Measurements from ENCODE around the gene ERCC6L2. TPM values are rescaled to one million over a fixed set of nuclear protein-coding genes. Genes with fewer than 3 reads are reported as not detected.

ERCC6L2 gene
- total and polyA plus RNA-seq, 9 of the 15 experiments (the other 6 are each of a cell fraction or from before 2014, with no cell fraction given) = 7.8 to 42.8 (median 23.6) TPM

DNA sequence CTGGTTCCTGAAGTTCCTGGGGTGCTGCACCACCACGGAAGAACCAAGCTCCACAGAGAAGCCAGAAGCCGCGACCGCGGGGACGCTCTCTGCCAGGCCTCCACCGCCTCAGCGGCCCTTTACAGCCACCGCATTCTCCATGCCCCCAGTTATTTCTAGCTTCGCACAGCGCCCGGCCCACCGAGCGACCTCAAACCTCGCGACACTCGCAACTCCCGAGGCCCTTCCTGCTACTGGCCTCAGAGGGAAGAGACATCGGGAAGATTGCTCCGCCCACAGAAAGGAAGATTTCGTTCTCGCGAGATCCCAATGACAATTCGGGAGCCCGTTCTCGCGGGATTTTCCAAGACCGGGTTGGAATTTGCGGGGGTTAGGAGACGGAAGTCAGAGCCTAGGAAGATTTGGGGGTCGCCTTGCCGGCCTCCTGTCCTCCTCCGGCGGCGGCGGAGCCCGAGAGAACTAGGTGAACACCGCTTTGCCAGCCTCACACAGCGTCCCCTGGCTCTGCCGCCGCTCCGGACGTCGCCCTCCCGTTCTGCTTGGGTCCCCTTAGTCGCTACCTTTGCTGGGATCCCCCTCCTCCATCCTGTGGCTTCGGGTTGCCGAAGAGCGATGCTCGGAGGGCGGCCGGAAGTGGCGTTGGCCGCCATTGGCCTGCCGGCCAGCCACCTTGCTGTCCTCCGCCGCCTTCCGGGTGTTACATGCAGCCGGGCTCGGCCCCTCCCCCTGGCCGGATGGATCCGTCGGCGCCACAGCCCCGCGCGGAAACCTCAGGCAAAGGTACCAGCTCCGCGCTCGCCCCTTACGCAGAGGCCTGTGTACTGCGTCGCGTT is at the start of gene ERCC6L2 (continued):
- TF ChIP-seq, protein P1, sequence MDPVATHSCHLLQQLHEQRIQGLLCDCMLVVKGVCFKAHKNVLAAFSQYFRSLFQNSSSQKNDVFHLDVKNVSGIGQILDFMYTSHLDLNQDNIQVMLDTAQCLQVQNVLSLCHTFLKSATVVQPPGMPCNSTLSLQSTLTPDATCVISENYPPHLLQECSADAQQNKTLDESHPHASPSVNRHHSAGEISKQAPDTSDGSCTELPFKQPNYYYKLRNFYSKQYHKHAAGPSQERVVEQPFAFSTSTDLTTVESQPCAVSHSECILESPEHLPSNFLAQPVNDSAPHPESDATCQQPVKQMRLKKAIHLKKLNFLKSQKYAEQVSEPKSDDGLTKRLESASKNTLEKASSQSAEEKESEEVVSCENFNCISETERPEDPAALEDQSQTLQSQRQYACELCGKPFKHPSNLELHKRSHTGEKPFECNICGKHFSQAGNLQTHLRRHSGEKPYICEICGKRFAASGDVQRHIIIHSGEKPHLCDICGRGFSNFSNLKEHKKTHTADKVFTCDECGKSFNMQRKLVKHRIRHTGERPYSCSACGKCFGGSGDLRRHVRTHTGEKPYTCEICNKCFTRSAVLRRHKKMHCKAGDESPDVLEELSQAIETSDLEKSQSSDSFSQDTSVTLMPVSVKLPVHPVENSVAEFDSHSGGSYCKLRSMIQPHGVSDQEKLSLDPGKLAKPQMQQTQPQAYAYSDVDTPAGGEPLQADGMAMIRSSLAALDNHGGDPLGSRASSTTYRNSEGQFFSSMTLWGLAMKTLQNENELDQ (CRISPR knock-in tag; IDR thresholded peaks at IDR 0.05; ENCODE audit: borderline replicate concordance) = no peak
- TF ChIP-seq, protein P2, sequence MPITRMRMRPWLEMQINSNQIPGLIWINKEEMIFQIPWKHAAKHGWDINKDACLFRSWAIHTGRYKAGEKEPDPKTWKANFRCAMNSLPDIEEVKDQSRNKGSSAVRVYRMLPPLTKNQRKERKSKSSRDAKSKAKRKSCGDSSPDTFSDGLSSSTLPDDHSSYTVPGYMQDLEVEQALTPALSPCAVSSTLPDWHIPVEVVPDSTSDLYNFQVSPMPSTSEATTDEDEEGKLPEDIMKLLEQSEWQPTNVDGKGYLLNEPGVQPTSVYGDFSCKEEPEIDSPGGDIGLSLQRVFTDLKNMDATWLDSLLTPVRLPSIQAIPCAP (CRISPR knock-in tag; IDR thresholded peaks at IDR 0.05; ENCODE audit: borderline replicate concordance) = no peak
- TF ChIP-seq, protein P3, sequence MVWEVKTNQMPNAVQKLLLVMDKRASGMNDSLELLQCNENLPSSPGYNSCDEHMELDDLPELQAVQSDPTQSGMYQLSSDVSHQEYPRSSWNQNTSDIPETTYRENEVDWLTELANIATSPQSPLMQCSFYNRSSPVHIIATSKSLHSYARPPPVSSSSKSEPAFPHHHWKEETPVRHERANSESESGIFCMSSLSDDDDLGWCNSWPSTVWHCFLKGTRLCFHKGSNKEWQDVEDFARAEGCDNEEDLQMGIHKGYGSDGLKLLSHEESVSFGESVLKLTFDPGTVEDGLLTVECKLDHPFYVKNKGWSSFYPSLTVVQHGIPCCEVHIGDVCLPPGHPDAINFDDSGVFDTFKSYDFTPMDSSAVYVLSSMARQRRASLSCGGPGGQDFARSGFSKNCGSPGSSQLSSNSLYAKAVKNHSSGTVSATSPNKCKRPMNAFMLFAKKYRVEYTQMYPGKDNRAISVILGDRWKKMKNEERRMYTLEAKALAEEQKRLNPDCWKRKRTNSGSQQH (CRISPR knock-in tag; IDR thresholded peaks at IDR 0.05) = no peak
- TF ChIP-seq CXXC5 (CRISPR knock-in tag; IDR thresholded peaks at IDR 0.05) = peak; percentile 89
- TF ChIP-seq ZFP30 (CRISPR knock-in tag; IDR thresholded peaks at IDR 0.05; ENCODE audit: borderline replicate concordance) = no peak
- TF ChIP-seq KAT7 (CRISPR knock-in tag; IDR thresholded peaks at IDR 0.05; ENCODE audit: borderline replicate concordance) = peak; percentile 68
- no peak for TF ChIP-seq HSF4 (CRISPR knock-in tag; IDR thresholded peaks at IDR 0.05; ENCODE audit: borderline replicate concordance)
- no peak; the same call in none of the 2 replicates for TF ChIP-seq RB1 (IDR thresholded peaks at IDR 0.05; ENCODE audit: low read depth)
- TF ChIP-seq GABPB1 (CRISPR knock-in tag; IDR thresholded peaks at IDR 0.05) = peak; percentile 99
- no peak for TF ChIP-seq ZC3H11A (IDR thresholded peaks at IDR 0.05; ENCODE audit: low read depth, low read length)
- TF ChIP-seq, protein P4, sequence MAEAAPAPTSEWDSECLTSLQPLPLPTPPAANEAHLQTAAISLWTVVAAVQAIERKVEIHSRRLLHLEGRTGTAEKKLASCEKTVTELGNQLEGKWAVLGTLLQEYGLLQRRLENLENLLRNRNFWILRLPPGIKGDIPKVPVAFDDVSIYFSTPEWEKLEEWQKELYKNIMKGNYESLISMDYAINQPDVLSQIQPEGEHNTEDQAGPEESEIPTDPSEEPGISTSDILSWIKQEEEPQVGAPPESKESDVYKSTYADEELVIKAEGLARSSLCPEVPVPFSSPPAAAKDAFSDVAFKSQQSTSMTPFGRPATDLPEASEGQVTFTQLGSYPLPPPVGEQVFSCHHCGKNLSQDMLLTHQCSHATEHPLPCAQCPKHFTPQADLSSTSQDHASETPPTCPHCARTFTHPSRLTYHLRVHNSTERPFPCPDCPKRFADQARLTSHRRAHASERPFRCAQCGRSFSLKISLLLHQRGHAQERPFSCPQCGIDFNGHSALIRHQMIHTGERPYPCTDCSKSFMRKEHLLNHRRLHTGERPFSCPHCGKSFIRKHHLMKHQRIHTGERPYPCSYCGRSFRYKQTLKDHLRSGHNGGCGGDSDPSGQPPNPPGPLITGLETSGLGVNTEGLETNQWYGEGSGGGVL (CRISPR knock-in tag; IDR thresholded peaks at IDR 0.05) = no peak
- no peak; the same call in 1 of the 2 replicates for TF ChIP-seq ZNF384 (IDR thresholded peaks at IDR 0.05; ENCODE audit: low read depth, low read length)
- TF ChIP-seq ZFPM2 (CRISPR knock-in tag; IDR thresholded peaks at IDR 0.05) = no peak
- TF ChIP-seq SRSF9 (IDR thresholded peaks at IDR 0.05; ENCODE audit: borderline replicate concordance, low read depth, low read length) = no peak
- TF ChIP-seq, protein P5, sequence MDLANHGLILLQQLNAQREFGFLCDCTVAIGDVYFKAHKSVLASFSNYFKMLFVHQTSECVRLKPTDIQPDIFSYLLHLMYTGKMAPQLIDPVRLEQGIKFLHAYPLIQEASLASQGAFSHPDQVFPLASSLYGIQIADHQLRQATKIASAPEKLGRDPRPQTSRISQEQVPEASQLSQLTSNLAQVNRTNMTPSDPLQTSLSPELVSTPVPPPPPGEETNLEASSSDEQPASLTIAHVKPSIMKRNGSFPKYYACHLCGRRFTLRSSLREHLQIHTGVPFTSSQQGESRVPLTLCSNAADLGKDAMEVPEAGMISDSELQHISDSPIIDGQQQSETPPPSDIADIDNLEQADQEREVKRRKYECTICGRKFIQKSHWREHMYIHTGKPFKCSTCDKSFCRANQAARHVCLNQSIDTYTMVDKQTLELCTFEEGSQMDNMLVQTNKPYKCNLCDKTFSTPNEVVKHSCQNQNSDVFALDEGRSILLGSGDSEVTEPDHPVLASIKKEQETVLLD (IDR thresholded peaks at IDR 0.05) = no peak
- peak; percentile 100 for TF ChIP-seq GABPA (tag; conservative IDR thresholded peaks at IDR 0.05; ENCODE audit: low read depth)
- TF ChIP-seq MIER1 (IDR thresholded peaks at IDR 0.05; ENCODE audit: low read depth) = no peak
- TF ChIP-seq ZNF354B (CRISPR knock-in tag; IDR thresholded peaks at IDR 0.05) = no peak
- no peak for TF ChIP-seq TEAD2 (tag; IDR thresholded peaks at IDR 0.05)

All from K562 (cell line).